UCSD-AML1 (cell line): ENCODE measurements around the gene RALGDS.

Experiments used
- DNase-seq: peaks from one replicate; lab custom pipeline; 2025; ENCODE audit not compliant: unreplicated experiment; lab: John Stamatoyannopoulos, UW

RALGDS gene

GRCh38 chr9:133055788-133056420 lies 65.1 kb downstream of the RALGDS start:
- DNase-seq, result no peak

- DNase-seq, result no peak
Measured at GRCh38 chr9:133054966-133055365, 66.1 kb downstream of the RALGDS start.

- DNase-seq, result no peak
Measured at GRCh38 chr9:133054194-133054890, 66.7 kb downstream of the RALGDS start.

GRCh38 chr9:133051966-133052539 lies 69.0 kb downstream of the RALGDS start:
- no peak for DNase-seq

GRCh38 chr9:133051281-133051900 lies 69.6 kb downstream of the RALGDS start:
- DNase-seq, result no peak

- peak; percentile 39 for DNase-seq
Measured at GRCh38 chr9:133050781-133051180, 70.3 kb downstream of the RALGDS start.

GRCh38 chr9:133050142-133050541 lies 70.9 kb downstream of the RALGDS start:
- DNase-seq, result no peak

- DNase-seq, result no peak
Measured at GRCh38 chr9:133049043-133049442, 72.0 kb downstream of the RALGDS start.

- DNase-seq, result peak; percentile 61
Measured at GRCh38 chr9:133048595-133048994, 72.4 kb downstream of the RALGDS start.
